Activated CD8-positive, alpha-beta T cell treated with anti-CD3 and anti-CD28 coated beads, Interleukin-2, amount 10 ng/mL, durations not matched to agents 7 days and 5 days (primary cell): ENCODE results near the gene SGPL1. TPM values are rescaled to one million over a fixed set of nuclear protein-coding genes. Genes with fewer than 3 reads are reported as not detected.

Experiments used
- ATAC-seq: fragments of 150-1000 bp; cut with Tn5 transposase; one replicate; pipeline ENCODE4 v1.10.0; 2021; ENCODE audit warnings: moderate library complexity
- CTCF ChIA-PET: fragments of 350-600 bp; sonication (Branson Sonifier 250); formaldehyde crosslinking; loops from one replicate; lab custom pipeline; 2021; ENCODE audit warnings: antibody characterized with exemption; lab: Charles Lee
- POLR2A ChIA-PET: fragments of 350-600 bp; sonication (Branson Sonifier 250); formaldehyde crosslinking; loops from one replicate; lab custom pipeline; 2021; ENCODE audit warnings: antibody characterized with exemption; lab: Charles Lee
- DNase-seq: peaks from one replicate; pipeline ENCODE4 v3.0.0-alpha.2; 2020
- H3K27ac Mint-ChIP-seq: one replicate; pipeline ENCODE4 v1.8.0; 2021; ENCODE audit warnings: mild to moderate bottlenecking, mixed read lengths
- H3K27me3 Mint-ChIP-seq: one replicate; pipeline ENCODE4 v1.8.0; 2021; ENCODE audit warnings: low read depth, mixed read lengths
- H3K36me3 Mint-ChIP-seq: one replicate; pipeline ENCODE4 v1.8.0; 2021; ENCODE audit warnings: low read depth, mixed read lengths
- H3K4me1 Mint-ChIP-seq: one replicate; pipeline ENCODE4 v1.8.0; 2021; ENCODE audit warnings: low read depth, mixed read lengths
- H3K4me3 Mint-ChIP-seq: one replicate; pipeline ENCODE4 v1.8.0; 2021; ENCODE audit warnings: mild to moderate bottlenecking, mixed read lengths
- H3K9me3 Mint-ChIP-seq: one replicate; pipeline ENCODE4 v1.8.0; 2022; ENCODE audit warnings: mixed read lengths; ENCODE audit not compliant: insufficient read depth
- total RNA-seq, 2 experiments: library from RNA; stranded (reverse); gene quantifications; one replicate each; pipeline ENCODE4 v1.2.3, GENCODE V29; 2021

The SGPL1 gene
- total RNA-seq, 2 experiments from 2014 or later, result 22.2 to 28.0 TPM

- H3K4me1 Mint-ChIP-seq, result peaks cover 15% of the 10 kb centered on the region
- ATAC-seq, result peak; percentile 70
- peaks cover 7% of the 10 kb centered on the region for H3K36me3 Mint-ChIP-seq
- peak overlapping the region; percentile 85 for H3K4me3 Mint-ChIP-seq
- ChIA-PET CTCF (interaction anchor here (0.6 to 2.8 kb wide), 15 partner anchors 9 to 267 kb away, joined by 3 to 23 read pairs (median 4); no protein-coding TSS in a partner anchor), POLR2A (interaction anchor here (1.9 to 2.0 kb wide), 2 partner anchors 16 to 72 kb away, joined by 6 to 8 read pairs; partner anchors contain the start of gene PCBD1)
- H3K27ac Mint-ChIP-seq, result peak overlapping the region; percentile 80
- peak; percentile 52 for DNase-seq
- no peaks in the 10 kb centered on the region for H3K9me3 Mint-ChIP-seq
- no peaks in the 10 kb centered on the region for H3K27me3 Mint-ChIP-seq
Measured at GRCh38 chr10:70816220-70816894, 609 bp downstream of the SGPL1 start.

GRCh38 chr10:70820976-70821750 is 5.4 kb downstream of the SGPL1 start:
- no peak overlapping the region for H3K27ac Mint-ChIP-seq
- peaks cover 11% of the 10 kb centered on the region for H3K36me3 Mint-ChIP-seq
- DNase-seq (no peak), ATAC-seq (no peak)
- peaks cover 11% of the 10 kb centered on the region for H3K4me1 Mint-ChIP-seq
- ChIA-PET CTCF (interaction anchor here (1.0 to 2.3 kb wide), 4 partner anchors 12 to 272 kb away, joined by 3 to 8 read pairs (median 4); no protein-coding TSS in a partner anchor), POLR2A (no interaction called here)
- H3K4me3 Mint-ChIP-seq, result no peak overlapping the region
- no peaks in the 10 kb centered on the region for H3K27me3 Mint-ChIP-seq
- H3K9me3 Mint-ChIP-seq, result no peaks in the 10 kb centered on the region

- DNase-seq (no peak), ATAC-seq (no peak)
- H3K4me1 Mint-ChIP-seq, result peaks cover 5% of the 10 kb centered on the region
- H3K4me3 Mint-ChIP-seq, result no peak overlapping the region
- ChIA-PET CTCF (interaction anchor here (0.7 to 2.3 kb wide), 4 partner anchors 57 to 400 kb away, joined by 3 to 8 read pairs (median 4); no protein-coding TSS in a partner anchor), POLR2A (no interaction called here)
- no peaks in the 10 kb centered on the region for H3K9me3 Mint-ChIP-seq
- H3K27me3 Mint-ChIP-seq, result no peaks in the 10 kb centered on the region
- H3K36me3 Mint-ChIP-seq, result peaks cover 13% of the 10 kb centered on the region
- H3K27ac Mint-ChIP-seq, result no peak overlapping the region
Measured at GRCh38 chr10:70822076-70822820, 6.5 kb downstream of the SGPL1 start.

- no peak overlapping the region for H3K4me3 Mint-ChIP-seq
- no peaks in the 10 kb centered on the region for H3K9me3 Mint-ChIP-seq
- CTCF ChIA-PET, result interaction anchor here (1.7 kb wide), 1 partner anchor 11 kb away, joined by 5 read pairs; the partner anchor contains the start of gene SGPL1
- H3K27ac Mint-ChIP-seq, result no peak overlapping the region
- POLR2A ChIA-PET, result no interaction called here
- H3K27me3 Mint-ChIP-seq, result no peaks in the 10 kb centered on the region
- H3K36me3 Mint-ChIP-seq, result peaks cover 5% of the 10 kb centered on the region
- ATAC-seq (no peak), DNase-seq (no peak)
- H3K4me1 Mint-ChIP-seq, result no peaks in the 10 kb centered on the region
Measured at GRCh38 chr10:70827086-70827757, 11.5 kb downstream of the SGPL1 start.

GRCh38 chr10:70828923-70829322 is 13.2 kb downstream of the SGPL1 start:
- H3K4me1 Mint-ChIP-seq, result peaks cover 7% of the 10 kb centered on the region
- DNase-seq (no peak), ATAC-seq (no peak)
- no peak overlapping the region for H3K27ac Mint-ChIP-seq
- H3K4me3 Mint-ChIP-seq, result no peak overlapping the region
- no peaks in the 10 kb centered on the region for H3K27me3 Mint-ChIP-seq
- no peaks in the 10 kb centered on the region for H3K9me3 Mint-ChIP-seq
- CTCF ChIA-PET, result no interaction called here
- POLR2A ChIA-PET, result no interaction called here
- peaks cover 5% of the 10 kb centered on the region for H3K36me3 Mint-ChIP-seq

GRCh38 chr10:70829543-70829942 is 13.8 kb downstream of the SGPL1 start:
- DNase-seq, result no peak
- Mint-ChIP-seq H3K27me3 (no peaks in the 10 kb centered on the region), H3K9me3 (no peaks in the 10 kb centered on the region), H3K4me1 (peaks cover 7% of the 10 kb centered on the region), H3K27ac (no peak overlapping the region), H3K36me3 (peaks cover 5% of the 10 kb centered on the region), H3K4me3 (no peak overlapping the region)
- ChIA-PET POLR2A (no interaction called here), CTCF (no interaction called here)
- no peak for ATAC-seq

- Mint-ChIP-seq H3K4me3 (no peak overlapping the region), H3K27ac (no peak overlapping the region), H3K36me3 (peaks cover 5% of the 10 kb centered on the region), H3K9me3 (no peaks in the 10 kb centered on the region), H3K27me3 (no peaks in the 10 kb centered on the region), H3K4me1 (peaks cover 7% of the 10 kb centered on the region)
- ATAC-seq (no peak), DNase-seq (no peak)
- ChIA-PET CTCF (no interaction called here), POLR2A (no interaction called here)
Measured at GRCh38 chr10:70830164-70830563, 14.4 kb downstream of the SGPL1 start.

- Mint-ChIP-seq H3K9me3 (no peaks in the 10 kb centered on the region), H3K4me3 (no peak overlapping the region), H3K27ac (no peak overlapping the region), H3K27me3 (no peaks in the 10 kb centered on the region), H3K36me3 (peaks cover 8% of the 10 kb centered on the region), H3K4me1 (peaks cover 7% of the 10 kb centered on the region)
- DNase-seq, result no peak
- CTCF ChIA-PET, result interaction anchor here (1.2 to 1.4 kb wide), 3 partner anchors 16 to 39 kb away, joined by 3 to 4 read pairs (median 3); partner anchors contain the start of gene SGPL1
- POLR2A ChIA-PET, result interaction anchor here (1.5 kb wide), 1 partner anchor 16 kb away, joined by 6 read pairs; the partner anchor contains the start of gene SGPL1
- no peak for ATAC-seq
Measured at GRCh38 chr10:70832221-70832620, 16.5 kb downstream of the SGPL1 start.

GRCh38 chr10:70832852-70833528 is 17.2 kb downstream of the SGPL1 start:
- Mint-ChIP-seq H3K9me3 (no peaks in the 10 kb centered on the region), H3K27me3 (no peaks in the 10 kb centered on the region), H3K4me1 (peaks cover 7% of the 10 kb centered on the region), H3K27ac (no peak overlapping the region), H3K4me3 (no peak overlapping the region), H3K36me3 (peaks cover 16% of the 10 kb centered on the region)
- no peak for DNase-seq
- ATAC-seq, result no peak
- CTCF ChIA-PET, result interaction anchor here (0.9 to 1.4 kb wide), 5 partner anchors 10 to 38 kb away, joined by 3 to 4 read pairs (median 3); no protein-coding TSS in a partner anchor
- POLR2A ChIA-PET, result interaction anchor here (1.5 kb wide), 1 partner anchor 16 kb away, joined by 6 read pairs; the partner anchor contains the start of gene SGPL1

GRCh38 chr10:70833601-70834000 is 17.9 kb downstream of the SGPL1 start:
- H3K4me3 Mint-ChIP-seq, result no peak overlapping the region

More at GRCh38 chr10:70833601-70834000, 17.9 kb downstream of the SGPL1 start:
- ChIA-PET POLR2A (interaction anchor here (1.5 kb wide), 1 partner anchor 17 kb away, joined by 6 read pairs; the partner anchor contains the start of gene SGPL1), CTCF (interaction anchor here (0.9 to 1.3 kb wide), 4 partner anchors 9 to 19 kb away, joined by 3 to 4 read pairs (median 3); no protein-coding TSS in a partner anchor)
- ATAC-seq (no peak), DNase-seq (no peak)
- no peaks in the 10 kb centered on the region for H3K9me3 Mint-ChIP-seq
- peaks cover 7% of the 10 kb centered on the region for H3K4me1 Mint-ChIP-seq
- H3K36me3 Mint-ChIP-seq, result peaks cover 21% of the 10 kb centered on the region
- no peaks in the 10 kb centered on the region for H3K27me3 Mint-ChIP-seq
- H3K27ac Mint-ChIP-seq, result no peak overlapping the region
